ENCODE results near the gene CDH12.

The CDH12 gene

DNA sequence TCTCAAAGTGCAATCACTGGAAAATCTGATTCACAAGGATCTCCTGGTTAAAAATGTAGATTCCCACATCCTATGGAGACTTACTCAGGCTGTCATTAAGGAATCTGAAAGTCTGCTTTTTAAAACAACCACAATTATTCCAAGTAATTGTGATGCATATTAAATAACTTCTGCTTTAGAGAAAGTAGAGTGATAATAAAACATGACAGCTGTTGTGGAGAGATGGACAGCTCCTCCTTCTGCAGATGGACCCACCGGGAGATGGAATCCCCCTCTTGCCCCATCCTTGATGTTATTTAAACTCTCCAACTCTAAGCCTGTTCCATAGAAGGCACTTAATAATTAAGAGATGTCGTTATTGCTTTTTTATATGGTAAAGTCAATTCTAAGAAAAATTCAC lies 802.2 kb downstream of the CDH12 start:
- Histone ChIP-seq H3K9me3 (ENCODE audit: insufficient read depth, low read length) (no peaks in the 10 kb centered on the region), H3K27ac (ENCODE audit: low read length) (no peak overlapping the region), H2AFZ (ENCODE audit: low read depth, low read length) (no peak overlapping the region)

GRCh38 chr5:22044229-22044628 lies 808.9 kb downstream of the CDH12 start:
- H3K4me2 ChIP-seq (ENCODE audit: low read length) = no peak overlapping the region
- no peaks in the 10 kb centered on the region for H3K4me1 ChIP-seq (ENCODE audit: low read length)
- H3K4me3 ChIP-seq (ENCODE audit: low read length) = no peak overlapping the region
- no peak overlapping the region for H2AFZ ChIP-seq (ENCODE audit: low read depth, low read length)
- H3K27ac ChIP-seq (ENCODE audit: low read length) = no peak overlapping the region
- H4K20me1 ChIP-seq (ENCODE audit: insufficient read depth, low read length) = no peaks in the 10 kb centered on the region
- H3K79me2 ChIP-seq (ENCODE audit: low read length) = no peaks in the 10 kb centered on the region
- no peaks in the 10 kb centered on the region for H3K9me3 ChIP-seq (ENCODE audit: insufficient read depth, low read length)
- no peaks in the 10 kb centered on the region for H3K36me3 ChIP-seq (replicated peaks; ENCODE audit: low read depth, low read length)
- H3K27me3 ChIP-seq (ENCODE audit: low read depth, low read length) = no peaks in the 10 kb centered on the region
- TF ChIP-seq EZH2phosphoT487 (IDR thresholded peaks at IDR 0.05; ENCODE audit: low read depth) = no peak
- TF ChIP-seq, protein P1, sequence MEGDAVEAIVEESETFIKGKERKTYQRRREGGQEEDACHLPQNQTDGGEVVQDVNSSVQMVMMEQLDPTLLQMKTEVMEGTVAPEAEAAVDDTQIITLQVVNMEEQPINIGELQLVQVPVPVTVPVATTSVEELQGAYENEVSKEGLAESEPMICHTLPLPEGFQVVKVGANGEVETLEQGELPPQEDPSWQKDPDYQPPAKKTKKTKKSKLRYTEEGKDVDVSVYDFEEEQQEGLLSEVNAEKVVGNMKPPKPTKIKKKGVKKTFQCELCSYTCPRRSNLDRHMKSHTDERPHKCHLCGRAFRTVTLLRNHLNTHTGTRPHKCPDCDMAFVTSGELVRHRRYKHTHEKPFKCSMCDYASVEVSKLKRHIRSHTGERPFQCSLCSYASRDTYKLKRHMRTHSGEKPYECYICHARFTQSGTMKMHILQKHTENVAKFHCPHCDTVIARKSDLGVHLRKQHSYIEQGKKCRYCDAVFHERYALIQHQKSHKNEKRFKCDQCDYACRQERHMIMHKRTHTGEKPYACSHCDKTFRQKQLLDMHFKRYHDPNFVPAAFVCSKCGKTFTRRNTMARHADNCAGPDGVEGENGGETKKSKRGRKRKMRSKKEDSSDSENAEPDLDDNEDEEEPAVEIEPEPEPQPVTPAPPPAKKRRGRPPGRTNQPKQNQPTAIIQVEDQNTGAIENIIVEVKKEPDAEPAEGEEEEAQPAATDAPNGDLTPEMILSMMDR (IDR thresholded peaks at IDR 0.05; ENCODE audit: low read depth, low read length) = no peak
- no peak overlapping the region for H3K9ac ChIP-seq (ENCODE audit: low read length)

More for the DNA sequence above, 802.2 kb downstream of the CDH12 start:
- H4K20me1 ChIP-seq (ENCODE audit: insufficient read depth, low read length) = no peaks in the 10 kb centered on the region
- no peak overlapping the region for H3K4me2 ChIP-seq (ENCODE audit: low read length)
- TF ChIP-seq EZH2phosphoT487 (IDR thresholded peaks at IDR 0.05; ENCODE audit: low read depth) = no peak
- TF ChIP-seq, protein P1 (IDR thresholded peaks at IDR 0.05; ENCODE audit: low read depth, low read length) = no peak
- no peak overlapping the region for H3K4me3 ChIP-seq (ENCODE audit: low read length)
- H3K36me3 ChIP-seq (replicated peaks; ENCODE audit: low read depth, low read length) = no peaks in the 10 kb centered on the region
- no peaks in the 10 kb centered on the region for H3K27me3 ChIP-seq (ENCODE audit: low read depth, low read length)
- H3K9ac ChIP-seq (ENCODE audit: low read length) = no peak overlapping the region
- no peaks in the 10 kb centered on the region for H3K79me2 ChIP-seq (ENCODE audit: low read length)
- H3K4me1 ChIP-seq (ENCODE audit: low read length) = no peaks in the 10 kb centered on the region

- no peak overlapping the region for H3K4me3 ChIP-seq (ENCODE audit: low read length)
- H3K4me2 ChIP-seq (ENCODE audit: low read length) = no peak overlapping the region
- no peak for TF ChIP-seq EZH2phosphoT487 (IDR thresholded peaks at IDR 0.05; ENCODE audit: low read depth)
- TF ChIP-seq, protein P1 (IDR thresholded peaks at IDR 0.05; ENCODE audit: low read depth, low read length) = no peak
- no peak overlapping the region for H3K27ac ChIP-seq (ENCODE audit: low read length)
- no peak overlapping the region for H3K9ac ChIP-seq (ENCODE audit: low read length)
- H2AFZ ChIP-seq (ENCODE audit: low read depth, low read length) = no peak overlapping the region
- peaks cover 14% of the 10 kb centered on the region for H3K4me1 ChIP-seq (ENCODE audit: low read length)
- H3K79me2 ChIP-seq (ENCODE audit: low read length) = no peaks in the 10 kb centered on the region
- H3K27me3 ChIP-seq (ENCODE audit: low read depth, low read length) = no peaks in the 10 kb centered on the region
- H3K9me3 ChIP-seq (ENCODE audit: insufficient read depth, low read length) = no peaks in the 10 kb centered on the region
- no peaks in the 10 kb centered on the region for H4K20me1 ChIP-seq (ENCODE audit: insufficient read depth, low read length)
- H3K36me3 ChIP-seq (replicated peaks; ENCODE audit: low read depth, low read length) = no peaks in the 10 kb centered on the region
Measured at GRCh38 chr5:22036061-22036460, 817.1 kb downstream of the CDH12 start.

DNA sequence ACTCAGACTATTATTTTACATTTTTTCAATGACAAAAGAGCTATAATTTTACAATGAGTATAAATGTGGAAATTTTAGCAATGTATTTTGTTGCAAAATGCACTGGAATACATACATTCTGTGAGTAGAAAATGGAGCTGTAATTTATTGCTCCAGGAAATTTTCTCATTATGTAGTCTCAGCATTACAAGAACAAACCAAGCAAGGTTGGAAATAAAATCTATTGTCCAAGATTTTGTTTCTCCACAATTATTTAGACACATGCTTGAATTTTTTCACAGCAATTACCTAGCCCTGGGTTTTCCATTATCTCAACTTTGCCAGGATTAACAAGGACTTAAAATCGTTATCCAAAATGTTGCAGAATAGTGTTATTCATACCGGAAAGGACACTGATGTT lies 820.1 kb downstream of the CDH12 start:
- Histone ChIP-seq H3K9me3 (ENCODE audit: insufficient read depth, low read length) (no peaks in the 10 kb centered on the region), H4K20me1 (ENCODE audit: insufficient read depth, low read length) (no peaks in the 10 kb centered on the region), H3K4me1 (ENCODE audit: low read length) (peaks cover 23% of the 10 kb centered on the region), H2AFZ (ENCODE audit: low read depth, low read length) (no peak overlapping the region), H3K9ac (ENCODE audit: low read length) (no peak overlapping the region), H3K79me2 (ENCODE audit: low read length) (no peaks in the 10 kb centered on the region), H3K27ac (ENCODE audit: low read length) (no peak overlapping the region), H3K4me3 (ENCODE audit: low read length) (no peak overlapping the region), H3K4me2 (ENCODE audit: low read length) (no peak overlapping the region), H3K27me3 (ENCODE audit: low read depth, low read length) (no peaks in the 10 kb centered on the region), H3K36me3 (replicated peaks; ENCODE audit: low read depth, low read length) (no peaks in the 10 kb centered on the region)
- no peak for TF ChIP-seq EZH2phosphoT487 (IDR thresholded peaks at IDR 0.05; ENCODE audit: low read depth)
- TF ChIP-seq, protein P1 (IDR thresholded peaks at IDR 0.05; ENCODE audit: low read depth, low read length) = no peak
